H1 (cell line): ENCODE measurements around the gene GPR39. TPM values are rescaled to one million over a fixed set of nuclear protein-coding genes. Genes with fewer than 3 reads are reported as not detected.

ENCODE experiments used
- CTCF ChIA-PET: fragments of 300-600 bp; sonication (Branson Sonifier 250); formaldehyde crosslinking; loops from one replicate; lab custom pipeline; 2021; ENCODE audit not compliant: partially characterized antibody; lab: Charles Lee
- POLR2A ChIA-PET: fragments of 300-600 bp; sonication (Branson Sonifier 250); formaldehyde crosslinking; loops from one replicate; lab custom pipeline; 2021; ENCODE audit warnings: inconsistent platforms; ENCODE audit not compliant: partially characterized antibody; lab: Charles Lee
- DNase-seq, 2 experiments: peaks; one replicate each; pipeline versions ENCODE4 v3.0.0 to v3.0.0-alpha.2; 2010 to 2022; ENCODE audit warnings: low spot score in 2 of 2, low read depth in 1 of 2, mixed read lengths in 1 of 2
- FAIRE-seq: peaks from 2 replicates; lab custom pipeline; 2011; peaks lifted over from hg19 to GRCh38; lab: Jason Lieb, UNC
- H2AFZ ChIP-seq: 2 replicates; pipeline ENCODE4 v1.8.1; 2012; ENCODE audit warnings: low read length, inconsistent platforms
- H2AK5ac ChIP-seq: 2 replicates; pipeline ENCODE4 v1.6.1; 2013; ENCODE audit warnings: low read depth, low read length
- H2BK120ac ChIP-seq: replicated peaks from 2 replicates; pipeline ENCODE3; 2013; ENCODE audit warnings: low read depth, low read length, inconsistent platforms
- H2BK12ac ChIP-seq: 2 replicates; pipeline ENCODE4 v1.6.1; 2013; ENCODE audit warnings: low read depth, low read length
- H2BK15ac ChIP-seq: 2 replicates; pipeline ENCODE4 v1.6.1; 2013; ENCODE audit warnings: low read length
- H2BK20ac ChIP-seq: 2 replicates; pipeline ENCODE4 v1.6.1; 2013; ENCODE audit warnings: low read length
- H2BK5ac ChIP-seq: 2 replicates; pipeline ENCODE4 v1.6.1; 2013; ENCODE audit warnings: low read depth, low read length
- H3K14ac ChIP-seq: 2 replicates; pipeline ENCODE4 v1.6.1; 2013; ENCODE audit warnings: inconsistent platforms; ENCODE audit not compliant: insufficient read length
- H3K18ac ChIP-seq: 2 replicates; pipeline ENCODE4 v1.6.1; 2013; ENCODE audit warnings: low read length; ENCODE audit errors: extremely low read depth
- H3K23ac ChIP-seq: 2 replicates; pipeline ENCODE4 v1.6.1; 2013; ENCODE audit warnings: inconsistent platforms; ENCODE audit not compliant: insufficient read length
- H3K23me2 ChIP-seq: 2 replicates; pipeline ENCODE4 v1.6.1; 2013; ENCODE audit warnings: low read depth, low read length
- H3K27ac ChIP-seq: 2 replicates; pipeline ENCODE4 v1.6.1; 2011; ENCODE audit warnings: low read depth, low read length, inconsistent platforms
- H3K27me3 ChIP-seq, 4 experiments: replicated peaks in 1 of 4; 1 replicate in 1 of 4; 2 replicates in 3 of 4; pipeline versions ENCODE4 v1.6.1 to v1.8.1; 2011 to 2013; ENCODE audit warnings: low read length in 3 of 4, mild to moderate bottlenecking in 3 of 4, inconsistent platforms in 2 of 4, mixed read lengths in 2 of 4, moderate library complexity in 1 of 4; ENCODE audit not compliant: control insufficient read depth in 3 of 4, insufficient read depth in 3 of 4; ENCODE audit errors: extremely low read depth in 1 of 4
- H3K36me3 ChIP-seq, 4 experiments: 2 replicates each; pipeline versions ENCODE4 v1.6.1 to v1.8.1; 2011 to 2013; ENCODE audit warnings: mild to moderate bottlenecking in 4 of 4, low read length in 3 of 4, moderate library complexity in 2 of 4, control low read depth in 1 of 4, inconsistent platforms in 1 of 4; ENCODE audit not compliant: insufficient read depth in 4 of 4, control insufficient read depth in 2 of 4
- H3K4ac ChIP-seq: replicated peaks from 2 replicates; pipeline ENCODE3; 2013; ENCODE audit warnings: low read length, low read depth, mixed read lengths, inconsistent platforms; ENCODE audit not compliant: insufficient read length
- H3K4me1 ChIP-seq, 4 experiments: replicated peaks in 1 of 4; 1 replicate in 1 of 4; 2 replicates in 3 of 4; pipeline versions ENCODE4 v1.6.1 to v1.8.1; 2011 to 2013; ENCODE audit warnings: low read length in 3 of 4, inconsistent platforms in 2 of 4, mixed read lengths in 1 of 4; ENCODE audit not compliant: insufficient read depth in 4 of 4, control insufficient read depth in 3 of 4
- H3K4me2 ChIP-seq, 2 experiments: 2 replicates each; pipeline versions ENCODE4 v1.6.1 to v1.8.1; 2011 to 2013; ENCODE audit warnings: low read depth in 2 of 2, low read length in 2 of 2, control low read depth in 1 of 2, inconsistent platforms in 1 of 2, mild to moderate bottlenecking in 1 of 2; ENCODE audit not compliant: insufficient read depth in 1 of 2
- H3K4me3 ChIP-seq, 4 experiments: fragments of 200-600, 300-600 bp in 1 of 4; sonication (generic), shearing (Covaris generic), sonication (Bioruptor Twin) in 1 of 4; 2 replicates each; pipeline versions ENCODE4 v1.5.1 to v1.8.1; 2011 to 2016; ENCODE audit warnings: low read length in 4 of 4, low read depth in 3 of 4, control low read depth in 2 of 4, inconsistent platforms in 2 of 4, mild to moderate bottlenecking in 2 of 4, mixed read lengths in 1 of 4, moderate library complexity in 1 of 4; ENCODE audit not compliant: insufficient read depth in 2 of 4; ENCODE audit errors: extremely low read depth in 1 of 4
- H3K56ac ChIP-seq: replicated peaks from 2 replicates; pipeline ENCODE3; 2013; ENCODE audit warnings: low read depth, mild to moderate bottlenecking, mixed read lengths, low read length, inconsistent platforms; ENCODE audit not compliant: insufficient read length
- H3K79me1 ChIP-seq: 2 replicates; pipeline ENCODE4 v1.6.1; 2013; ENCODE audit warnings: low read depth, low read length, control low read depth
- H3K79me2 ChIP-seq, 2 experiments: 2 replicates each; pipeline versions ENCODE4 v1.6.1 to v1.8.1; 2012 to 2013; ENCODE audit warnings: low read length in 2 of 2, mild to moderate bottlenecking in 2 of 2, inconsistent platforms in 1 of 2; ENCODE audit not compliant: insufficient read depth in 2 of 2, control insufficient read depth in 1 of 2
- H3K9ac ChIP-seq, 4 experiments: replicated peaks in 1 of 4; 1 replicate in 1 of 4; 2 replicates in 3 of 4; pipeline versions ENCODE4 v1.6.1 to v1.8.1; 2011 to 2013; ENCODE audit warnings: low read depth in 3 of 4, low read length in 3 of 4, control low read depth in 2 of 4, mild to moderate bottlenecking in 2 of 4, moderate library complexity in 2 of 4, inconsistent platforms in 1 of 4; ENCODE audit errors: extremely low read depth in 1 of 4
- H3K9me3 ChIP-seq, 2 experiments: 2 replicates each; pipeline versions ENCODE4 v1.6.1 to v1.8.1; 2012 to 2013; ENCODE audit warnings: mild to moderate bottlenecking in 2 of 2, moderate library complexity in 2 of 2, control low read depth in 1 of 2, inconsistent platforms in 1 of 2, low read depth in 1 of 2, low read length in 1 of 2, mixed read lengths in 1 of 2; ENCODE audit not compliant: insufficient read depth in 2 of 2
- H4K20me1 ChIP-seq, 2 experiments: replicated peaks in 1 of 2; 2 replicates each; pipeline versions ENCODE3 to v1.8.1; 2011 to 2013; ENCODE audit warnings: inconsistent platforms in 2 of 2, low read length in 2 of 2, mild to moderate bottlenecking in 1 of 2; ENCODE audit not compliant: insufficient read depth in 2 of 2, control insufficient read depth in 1 of 2
- H4K5ac ChIP-seq: 2 replicates; pipeline ENCODE4 v1.6.1; 2013; ENCODE audit warnings: low read length, low read depth, mixed read lengths, inconsistent platforms; ENCODE audit not compliant: insufficient read length
- H4K8ac ChIP-seq: 2 replicates; pipeline ENCODE4 v1.8.0; 2013; ENCODE audit warnings: mild to moderate bottlenecking, moderate library complexity, low read length, inconsistent platforms; ENCODE audit not compliant: insufficient read depth; ENCODE audit errors: extremely low read depth
- H4K91ac ChIP-seq: replicated peaks from 2 replicates; pipeline ENCODE3; 2013; ENCODE audit warnings: low read length, mixed read lengths, inconsistent platforms; ENCODE audit not compliant: insufficient read length
- HDAC2 ChIP-seq, 2 experiments: fragments of 300-600 bp in 1 of 2; sonication (generic) in 1 of 2; IDR thresholded peaks; 2 replicates each; pipeline ENCODE4 v1.6.1; 2011 to 2012; ENCODE audit warnings: low read depth in 2 of 2, low read length in 2 of 2, mild to moderate bottlenecking in 2 of 2, moderate library complexity in 2 of 2, borderline replicate concordance in 1 of 2, inconsistent platforms in 1 of 2
- PHF8 ChIP-seq: fragments of 200-600 bp; sonication (generic); conservative IDR thresholded peaks from 2 replicates; pipeline ENCODE4 v1.7.1; 2012; ENCODE audit warnings: low read depth, mild to moderate bottlenecking, inconsistent platforms, low read length, moderate library complexity
- TBP ChIP-seq: IDR thresholded peaks from 2 replicates; pipeline ENCODE4 v1.6.1; 2011; ENCODE audit warnings: low read depth, low read length, improper control_type of control experiment
- WGBS, 2 experiments: shearing (Covaris generic) in 1 of 2; methylation state at CpG; one replicate each; pipeline versions ENCODE4 v1.1.6 to v1.1.7; 2013 to 2015; ENCODE audit warnings: low lambda C conversion rate in 2 of 2, mixed read lengths in 2 of 2, inconsistent platforms in 1 of 2, low coverage in 1 of 2, missing lambda C conversion rate in 1 of 2; ENCODE audit not compliant: insufficient replicate concordance in 2 of 2, insufficient coverage in 1 of 2, insufficient read length in 1 of 2; ENCODE audit errors: extremely low coverage in 1 of 2, missing lambda C conversion rate in 1 of 2; 5-methylcytosine and 5-hydroxymethylcytosine counted together
- polyA plus RNA-seq, 7 experiments: library from polyadenylated mRNA; depleted of rRNA in 3 of 7; stranded (reverse) in 5 of 7; unstranded in 2 of 7; fragments of >200 nt in 5 of 7; fragments of 200-250 nt in 2 of 7; gene quantifications; 1 replicate in 5 of 7; 2 replicates in 1 of 7; 4 replicates in 1 of 7; pipeline versions ENCODE4 v1.2.1 to v1.2.3, GENCODE V29; 2011 to 2013; ENCODE audit warnings: missing spikeins in 2 of 7, mixed read lengths in 2 of 7
- total RNA-seq: library from RNA; stranded (reverse); fragmentation: NEBNext Ultra II Directional; extraction: Animal tissue kit (Norgen Biotek cat#: 25700); gene quantifications from 2 replicates; pipeline ENCODE4 v1.2.1, GENCODE V29; 2021

Gene GPR39
- total and polyA plus RNA-seq, 2 of the 8 experiments (the other 6 are each of a cell fraction or from before 2014, with no cell fraction given), result 0.63 to 2.7 TPM

- Histone ChIP-seq H3K36me3 (no peaks in the 10 kb centered on the region), H2AK5ac (no peak overlapping the region), H3K4me1 (no peaks in the 10 kb centered on the region), H2BK120ac (no peak overlapping the region), H3K27me3 (peaks cover 0 to 7% (median 6%) of the 10 kb centered on the region in 4 experiments; a peak in 3 of 7 replicates), H2BK5ac (no peak overlapping the region), H3K18ac (no peak overlapping the region), H3K79me1 (no peaks in the 10 kb centered on the region), H3K4me2 (no peak overlapping the region), H3K56ac (no peak overlapping the region), H4K20me1 (no peaks in the 10 kb centered on the region), H4K5ac (no peak overlapping the region), H4K91ac (no peak overlapping the region), H2AFZ (no peak overlapping the region), H3K9me3 (no peaks in the 10 kb centered on the region), H4K8ac (no peak overlapping the region), H2BK20ac (no peak overlapping the region), H3K9ac (no peak overlapping the region), H3K27ac (no peak overlapping the region), H2BK12ac (no peak overlapping the region), H3K23me2 (no peaks in the 10 kb centered on the region), H3K4ac (no peak overlapping the region), H3K4me3 (no peak overlapping the region), H2BK15ac (no peak overlapping the region), H3K79me2 (no peaks in the 10 kb centered on the region), H3K14ac (no peak overlapping the region), H3K23ac (no peak overlapping the region)
- FAIRE-seq, result no peak
- POLR2A ChIA-PET, result no interaction called here
- DNase-seq, result no peak
- CTCF ChIA-PET, result interaction anchor here (0.7 to 1.3 kb wide), 4 partner anchors 106 to 1161 kb away, joined by 3 to 4 read pairs (median 3); no protein-coding TSS in a partner anchor
- WGBS, 2 experiments, result 94% methylated on average over 2 of the region's 2 CpGs; no CpG with 5 or more reads in 1 of the 2 experiments
- TF ChIP-seq PHF8 (no peak), HDAC2 (IDR thresholded peaks at IDR 0.05; ENCODE audit: borderline replicate concordance in 1 of 2, low read depth in 2 of 2, low read length in 2 of 2) (no peak), TBP (no peak)
These were observed 260.4 kb downstream of the GPR39 start for GRCh38 chr2:132676999-132677398.
